Stomach (tissue), 9 donors: ENCODE data around the gene NIM1K. TPM values are rescaled to one million over a fixed set of nuclear protein-coding genes. Genes with fewer than 3 reads are reported as not detected.

Experiments used
- DNase-seq, 2 donors: peaks; one replicate each; pipeline versions ENCODE4 v3.0.0 to v3.0.0-alpha.2; 2013 to 2019
- H3K27ac ChIP-seq, 5 donors: fragments of 200-600 bp in 4 of 5; sonication (generic) in 4 of 5; one replicate each; pipeline ENCODE4 v1.5.1; 2013 to 2019; ENCODE audit warnings: mild to moderate bottlenecking in 1 of 5, moderate library complexity in 1 of 5
- H3K27me3 ChIP-seq, 3 donors: fragments of 200-600 bp; sonication (generic); one replicate each; pipeline ENCODE4 v1.5.1; 2017 to 2019; ENCODE audit warnings: mixed run types in 1 of 3
- H3K36me3 ChIP-seq, 4 donors: fragments of 200-600 bp; sonication (generic); 1 replicate in 3 of 4; 2 replicates in 1 of 4; pipeline ENCODE4 v1.5.1; 2016 to 2019
- H3K4me1 ChIP-seq, 4 donors: fragments of 200-600 bp; sonication (generic); one replicate each; pipeline ENCODE4 v1.5.1; 2016 to 2019
- H3K4me3 ChIP-seq, 4 donors: fragments of 200-600 bp; sonication (generic) in 3 of 4; one replicate each; pipeline ENCODE4 v1.5.1; 2016 to 2019; ENCODE audit warnings: mild to moderate bottlenecking in 1 of 4
- H3K9me3 ChIP-seq, 4 donors: fragments of 200-600 bp; sonication (generic); one replicate each; pipeline ENCODE4 v1.5.1; 2016 to 2019
- CTCF ChIP-seq, 7 experiments: fragments of 450-650 bp in 4 of 7; fragments of 200-600 bp in 3 of 7; sonication (generic) in 3 of 7; IDR thresholded peaks; one replicate each; pipeline ENCODE4 v1.5.1; 2016 to 2019; ENCODE audit warnings: antibody characterized with exemption in 7 of 7, control low read depth in 2 of 7, mild to moderate bottlenecking in 1 of 7
- EP300 ChIP-seq: sonication (generic); formaldehyde crosslinking; IDR thresholded peaks from one replicate; pipeline ENCODE4 v1.6.1; 2017; ENCODE audit warnings: antibody characterized with exemption
- POLR2A ChIP-seq, 4 donors: fragments of 450-650 bp; IDR thresholded peaks; one replicate each; pipeline ENCODE4 v1.6.1; 2016; ENCODE audit warnings: antibody characterized with exemption in 4 of 4, control low read depth in 2 of 4, mild to moderate bottlenecking in 1 of 4, moderate library complexity in 1 of 4
- POLR2AphosphoS5 ChIP-seq, 3 donors: sonication (generic); formaldehyde crosslinking; IDR thresholded peaks; one replicate each; pipeline ENCODE4 v1.6.1; 2016; ENCODE audit warnings: antibody characterized with exemption in 3 of 3
- WGBS, 5 donors: extraction: QIAGEN DNeasy Blood & Tissue Kit in 3 of 5; methylation state at CpG; one replicate each; pipeline versions ENCODE4 v1.1.5 to v1.1.7; 2013 to 2018; 5-methylcytosine and 5-hydroxymethylcytosine counted together
- intact Hi-C: fragments of 100-400 bp; cut with DNase I; formaldehyde crosslinking; loops from one replicate; pipeline ENCODE4 v1.15.1; 2023; ENCODE audit warnings: low total_unique reads
- polyA plus RNA-seq, 3 donors: library from polyadenylated mRNA; stranded (reverse); fragments of 200-250 nt; gene quantifications; one replicate each; pipeline ENCODE4 v1.2.3, GENCODE V29; 2013
- total RNA-seq, 5 donors: library from RNA; depleted of rRNA; stranded (reverse); fragments of >200 nt; gene quantifications; one replicate each; pipeline versions ENCODE4 v1.1.0 to v1.2.3, GENCODE V29; 2014 to 2016
- donor health status: healthy with polysubstance abuse.
- donor health status: Bipolar disorder and iron deficiency.
- donor health status: healthy.

NIM1K gene
- total and polyA plus RNA-seq, 8 donors = 0.43 to 3.5 (median 0.74) TPM; not detected in 2

DNA sequence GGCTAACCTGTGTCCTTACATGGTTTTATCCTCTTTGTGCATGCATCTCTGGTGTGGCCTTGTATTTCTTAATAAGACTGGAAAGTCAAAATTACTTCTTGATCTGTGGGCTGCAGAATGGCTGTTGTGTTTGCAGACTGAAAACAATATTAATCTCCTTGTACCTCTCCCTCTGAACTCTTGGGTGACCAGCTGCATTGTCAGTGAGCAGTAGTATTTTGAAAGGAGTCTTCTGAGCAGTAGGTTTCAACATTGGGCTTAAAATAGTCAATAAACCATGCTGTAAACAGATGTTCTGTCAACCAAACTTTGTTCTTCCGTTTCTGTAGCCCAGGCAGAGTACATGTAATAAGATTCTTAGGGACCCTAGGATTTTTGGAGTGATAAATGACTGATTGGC lies 26.7 kb upstream of the NIM1K start:
- TF ChIP-seq POLR2A (IDR thresholded peaks at IDR 0.05) (no peak), EP300 (no peak), POLR2AphosphoS5 (IDR thresholded peaks at IDR 0.05) (no peak), CTCF (IDR thresholded peaks at IDR 0.05) (no peak)
- Histone ChIP-seq H3K27me3 (no peaks in the 10 kb centered on the region), H3K27ac (no peak overlapping the region), H3K4me1 (no peaks in the 10 kb centered on the region), H3K9me3 (no peaks in the 10 kb centered on the region), H3K4me3 (no peak overlapping the region), H3K36me3 (peaks cover 16 to 72% (median 63%) of the 10 kb centered on the region in 4 donors)
- intact Hi-C loops = no loop called here
- DNase-seq = no peak
- WGBS, 5 donors = 80 to 100% (median 87%) methylated on average over 1 of the region's 1 CpG

- TF ChIP-seq EP300 = no peak
- no peak for TF ChIP-seq CTCF (IDR thresholded peaks at IDR 0.05)
- no peak for TF ChIP-seq POLR2A (IDR thresholded peaks at IDR 0.05)
- Histone ChIP-seq H3K36me3 (peaks cover 11 to 59% (median 48%) of the 10 kb centered on the region in 4 donors), H3K4me1 (no peaks in the 10 kb centered on the region), H3K27me3 (no peaks in the 10 kb centered on the region), H3K27ac (no peak overlapping the region), H3K4me3 (no peak overlapping the region), H3K9me3 (no peaks in the 10 kb centered on the region)
- WGBS, 5 donors = 87 to 95% (median 93%) methylated on average over 2 of the region's 2 CpGs
- intact Hi-C loops = no loop called here
- no peak for DNase-seq
Measured at GRCh38 chr5:43168175-43168574, 23.9 kb upstream of the NIM1K start.

- TF ChIP-seq CTCF (IDR thresholded peaks at IDR 0.05) (no peak), EP300 (no peak), POLR2AphosphoS5 (IDR thresholded peaks at IDR 0.05) (no peak), POLR2A (IDR thresholded peaks at IDR 0.05) (no peak)
- H3K27me3 ChIP-seq = no peaks in the 10 kb centered on the region
- H3K4me1 ChIP-seq = no peaks in the 10 kb centered on the region
- H3K36me3 ChIP-seq = peaks cover 17 to 55% (median 47%) of the 10 kb centered on the region in 4 donors
- no peak overlapping the region for H3K4me3 ChIP-seq
- intact Hi-C loops = no loop called here
- WGBS, 5 donors = 92 to 99% (median 98%) methylated on average over 8 of the region's 8 CpGs
- no peak overlapping the region for H3K27ac ChIP-seq
- DNase-seq = no peak
- no peaks in the 10 kb centered on the region for H3K9me3 ChIP-seq
Measured at GRCh38 chr5:43171451-43171850, 20.6 kb upstream of the NIM1K start.

DNA sequence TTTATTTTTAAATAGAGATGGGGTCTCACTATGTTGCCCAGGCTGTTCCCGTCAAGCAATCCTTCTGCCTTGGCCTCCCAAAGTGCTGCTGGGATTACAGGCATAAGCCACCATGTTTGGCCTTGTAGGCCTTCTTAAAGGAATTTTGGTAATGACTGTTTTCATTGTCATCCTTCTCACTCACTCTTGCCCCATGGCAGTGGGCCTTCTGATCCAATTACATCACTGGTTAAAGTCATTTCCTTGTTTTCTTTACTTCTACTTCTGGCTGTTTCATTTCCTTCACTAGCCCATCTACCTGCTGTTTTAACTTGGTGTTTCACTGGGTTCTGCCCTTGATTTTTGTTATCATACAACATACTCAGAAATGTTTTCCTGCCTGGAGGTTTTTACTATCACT lies 20.1 kb upstream of the NIM1K start:
- no peak for DNase-seq
- no peaks in the 10 kb centered on the region for H3K4me1 ChIP-seq
- TF ChIP-seq EP300 (no peak), POLR2AphosphoS5 (IDR thresholded peaks at IDR 0.05) (no peak), CTCF (IDR thresholded peaks at IDR 0.05) (no peak), POLR2A (IDR thresholded peaks at IDR 0.05) (no peak)
- no peak overlapping the region for H3K4me3 ChIP-seq
- intact Hi-C loops = no loop called here
- peaks cover 17 to 52% (median 46%) of the 10 kb centered on the region in 4 donors for H3K36me3 ChIP-seq
- H3K27ac ChIP-seq = no peak overlapping the region
- 97 to 100% (median 100%) methylated on average over 1 of the region's 1 CpG for WGBS, 5 donors
- no peaks in the 10 kb centered on the region for H3K9me3 ChIP-seq
- no peaks in the 10 kb centered on the region for H3K27me3 ChIP-seq
